ENCODE measurements around the gene ZNF750. TPM values are rescaled to one million over a fixed set of nuclear protein-coding genes. Genes with fewer than 3 reads are reported as not detected.

The ZNF750 gene
- total RNA-seq, 1 donor from 2014 or later = 83.0 TPM

GRCh38 chr17:82821554-82821953 lies 18.3 kb downstream of the ZNF750 start:
- TF ChIP-seq POLR2A (IDR thresholded peaks at IDR 0.05) (no peak), CTCF (IDR thresholded peaks at IDR 0.05) (no peak), POLR2AphosphoS5 (IDR thresholded peaks at IDR 0.05; ENCODE audit: insufficient read depth in 1 of 2, low read depth in 1 of 2) (no peak)
- no peak for DNase-seq (ENCODE audit: extremely low spot score in 2 of 2)
- intact Hi-C loops (cut with DNase I) = no loop called here
- Histone ChIP-seq H3K36me3 (peaks cover 0 to 12% of the 10 kb centered on the region in 2 donors), H3K4me3 (no peak overlapping the region), H3K4me1 (no peaks in the 10 kb centered on the region), H3K27ac (no peak overlapping the region), H3K27me3 (no peaks in the 10 kb centered on the region), H3K9me3 (no peaks in the 10 kb centered on the region)

GRCh38 chr17:82820278-82821251 lies 19.3 kb downstream of the ZNF750 start:
- H3K36me3 ChIP-seq = peaks cover 0 to 12% of the 10 kb centered on the region in 2 donors
- no peaks in the 10 kb centered on the region for H3K4me1 ChIP-seq
- intact Hi-C loops (cut with DNase I) = no loop called here
- TF ChIP-seq POLR2A (IDR thresholded peaks at IDR 0.05) = no peak
- TF ChIP-seq CTCF (IDR thresholded peaks at IDR 0.05) = no peak
- TF ChIP-seq POLR2AphosphoS5 (IDR thresholded peaks at IDR 0.05; ENCODE audit: insufficient read depth in 1 of 2, low read depth in 1 of 2) = no peak
- no peaks in the 10 kb centered on the region for H3K9me3 ChIP-seq
- no peak overlapping the region for H3K27ac ChIP-seq
- H3K4me3 ChIP-seq = no peak overlapping the region
- no peaks in the 10 kb centered on the region for H3K27me3 ChIP-seq
- DNase-seq (ENCODE audit: extremely low spot score in 2 of 2) = no peak

- Histone ChIP-seq H3K4me1 (no peaks in the 10 kb centered on the region), H3K9me3 (no peaks in the 10 kb centered on the region), H3K27me3 (no peaks in the 10 kb centered on the region), H3K27ac (no peak overlapping the region), H3K36me3 (peaks cover 0 to 21% of the 10 kb centered on the region in 2 donors), H3K4me3 (no peak overlapping the region)
- DNase-seq (ENCODE audit: extremely low spot score in 2 of 2) = no peak
- TF ChIP-seq CTCF (IDR thresholded peaks at IDR 0.05) = no peak
- no peak for TF ChIP-seq POLR2AphosphoS5 (IDR thresholded peaks at IDR 0.05; ENCODE audit: insufficient read depth in 1 of 2, low read depth in 1 of 2)
- TF ChIP-seq POLR2A (IDR thresholded peaks at IDR 0.05) = no peak
- intact Hi-C loops (cut with DNase I) = no loop called here
Measured at GRCh38 chr17:82817947-82818346, 21.9 kb downstream of the ZNF750 start.

- Histone ChIP-seq H3K36me3 (peaks cover 0 to 26% of the 10 kb centered on the region in 2 donors), H3K9me3 (no peaks in the 10 kb centered on the region), H3K4me3 (no peak overlapping the region), H3K27ac (no peak overlapping the region), H3K27me3 (no peaks in the 10 kb centered on the region), H3K4me1 (no peaks in the 10 kb centered on the region)
- no peak for TF ChIP-seq CTCF (IDR thresholded peaks at IDR 0.05)
- no peak for TF ChIP-seq POLR2AphosphoS5 (IDR thresholded peaks at IDR 0.05; ENCODE audit: insufficient read depth in 1 of 2, low read depth in 1 of 2)
- TF ChIP-seq POLR2A (IDR thresholded peaks at IDR 0.05) = no peak
- no peak for DNase-seq (ENCODE audit: extremely low spot score in 2 of 2)
- intact Hi-C loops (cut with DNase I) = no loop called here
Measured at GRCh38 chr17:82816358-82816757, 23.5 kb downstream of the ZNF750 start.

GRCh38 chr17:82815790-82816305 lies 24.0 kb downstream of the ZNF750 start:
- Histone ChIP-seq H3K4me1 (no peaks in the 10 kb centered on the region), H3K27me3 (no peaks in the 10 kb centered on the region), H3K9me3 (no peaks in the 10 kb centered on the region), H3K27ac (no peak overlapping the region), H3K4me3 (no peak overlapping the region), H3K36me3 (peaks cover 0 to 30% of the 10 kb centered on the region in 2 donors)
- TF ChIP-seq POLR2A (IDR thresholded peaks at IDR 0.05) (no peak), POLR2AphosphoS5 (IDR thresholded peaks at IDR 0.05; ENCODE audit: insufficient read depth in 1 of 2, low read depth in 1 of 2) (no peak), CTCF (IDR thresholded peaks at IDR 0.05) (no peak)
- no peak for DNase-seq (ENCODE audit: extremely low spot score in 2 of 2)
- intact Hi-C loops (cut with DNase I) = no loop called here
